ENCODE data around the gene EOLA2.
"Not testable (repeated sequence)": the region's sequence is repeated elsewhere in the genome, so short reads cannot be mapped to it uniquely, and the experiment has no call there.

Gene EOLA2

GRCh38 chrX:149932970-149933369, 5.3 kb downstream of the EOLA2 start:
- not testable (repeated sequence) for DNase-seq (ENCODE audit: low spot score)

DNA sequence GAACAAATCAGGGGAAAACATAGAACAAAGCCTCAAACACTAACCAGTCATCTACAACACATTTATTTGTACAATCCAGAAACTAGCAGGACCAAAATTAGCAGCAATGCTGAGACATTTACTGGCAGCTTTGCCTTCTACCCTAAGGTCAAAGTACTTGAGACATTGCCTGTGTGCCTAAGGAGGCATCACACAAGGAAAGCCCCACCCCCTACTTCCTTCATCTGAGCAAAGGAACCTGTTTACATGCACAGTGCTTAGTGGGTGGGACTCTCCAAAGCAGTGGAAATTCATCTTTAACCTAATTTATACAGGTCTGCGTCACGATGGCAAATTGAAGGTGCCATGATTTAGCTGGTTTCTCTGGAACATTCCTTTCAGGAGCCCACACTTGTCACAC, 6.1 kb downstream of the EOLA2 start:
- DNase-seq (ENCODE audit: low spot score) = not testable (repeated sequence)

- not testable (repeated sequence) for DNase-seq (ENCODE audit: low spot score)
Observed at GRCh38 chrX:149931355-149931754, 6.9 kb downstream of the EOLA2 start.

DNA sequence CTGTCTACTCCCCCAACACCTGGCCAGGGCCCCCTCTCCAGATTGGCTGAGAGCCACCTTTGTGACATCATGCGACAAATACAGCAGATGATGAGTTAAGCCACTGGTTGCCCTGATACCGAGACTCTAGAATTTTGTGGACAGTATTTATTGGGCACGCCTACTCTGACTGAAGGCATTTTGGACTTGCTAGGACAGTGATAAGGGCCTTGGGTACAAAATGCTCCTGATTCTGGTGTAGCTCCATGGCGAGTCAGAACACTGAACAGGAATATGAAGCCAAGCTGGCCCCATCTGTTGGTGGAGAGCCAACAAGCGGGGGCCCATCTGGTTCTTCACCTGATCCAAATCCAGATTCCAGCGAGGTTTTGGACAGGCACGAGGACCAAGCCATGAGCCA, 8.9 kb downstream of the EOLA2 start, which contains the start of gene HSFX4:
HSFX4 (plus strand) TSS at position 174 of the 400 bp plus-strand sequence; CDS start at position 246, 72 bp downstream.
- not testable (repeated sequence) for DNase-seq (ENCODE audit: low spot score)

DNA sequence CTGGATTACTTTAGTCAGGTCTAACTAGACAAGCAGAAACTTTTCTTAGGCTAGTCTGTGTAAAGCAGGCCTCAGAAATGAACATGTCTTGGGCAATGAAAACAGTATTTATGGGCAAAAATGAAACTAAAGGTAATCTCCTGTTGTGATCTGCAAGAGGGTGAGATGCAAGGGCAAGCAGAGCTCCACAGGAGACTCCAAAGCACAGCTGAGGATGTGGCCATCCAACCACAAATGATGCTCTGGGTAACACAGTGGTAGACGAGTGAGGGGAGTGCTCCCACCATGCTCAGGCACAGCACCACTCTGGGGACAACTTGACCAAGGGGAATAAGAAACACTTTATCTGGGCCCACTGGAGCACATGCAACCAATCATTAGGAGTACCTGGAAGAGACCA, 9.7 kb downstream of the EOLA2 start:
- not testable (repeated sequence) for DNase-seq (ENCODE audit: low spot score)

DNA sequence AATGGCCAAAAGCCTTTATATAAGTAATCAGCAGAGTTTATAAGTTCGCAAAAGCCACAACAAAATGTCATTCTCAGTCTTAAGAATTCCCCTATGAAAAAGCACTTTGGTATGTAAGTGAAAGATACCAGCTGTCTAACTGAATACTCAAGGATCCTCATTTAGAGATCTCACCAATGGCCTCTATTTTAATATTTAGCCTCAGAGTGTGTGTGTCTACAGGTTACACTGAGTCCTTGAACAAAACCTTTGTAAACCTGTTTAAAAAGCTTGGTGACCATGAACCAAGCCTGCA, 10.4 kb downstream of the EOLA2 start:
- DNase-seq (ENCODE audit: low spot score) = not testable (repeated sequence)

DNA sequence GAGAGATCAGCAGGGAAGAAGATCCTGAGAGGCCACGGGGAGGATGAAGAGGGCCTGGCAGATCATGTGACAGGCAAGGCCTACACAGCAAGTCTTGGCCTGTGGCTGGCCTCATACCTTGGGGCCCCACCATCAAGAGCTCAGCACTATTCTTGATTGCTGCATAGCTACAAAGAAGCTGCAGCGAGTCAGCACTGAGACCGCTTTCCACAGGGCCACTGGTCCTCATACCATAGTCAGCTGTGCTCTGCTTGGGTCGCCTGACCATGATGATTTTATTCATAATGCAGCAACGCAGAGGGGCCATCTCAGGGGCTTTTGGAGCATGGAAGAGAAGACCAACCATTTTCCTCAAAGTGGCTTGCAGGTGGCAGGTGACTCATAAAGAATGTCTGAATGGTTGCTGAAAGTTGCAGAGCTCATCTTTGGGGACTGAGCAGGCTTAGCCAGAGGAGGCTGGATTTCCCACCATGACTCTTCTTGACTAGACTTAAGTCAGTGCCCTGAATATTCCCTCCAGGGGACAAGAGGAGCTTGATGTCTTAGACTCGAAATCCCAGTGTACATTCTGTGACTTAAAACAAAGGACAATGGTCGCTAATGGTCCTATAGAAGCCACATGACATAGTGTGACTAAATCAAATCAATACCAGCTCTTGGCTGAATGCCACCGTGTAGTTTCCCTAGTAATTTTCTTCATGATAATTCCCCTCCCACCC, 10.9 kb downstream of the EOLA2 start:
- not testable (repeated sequence) for DNase-seq (ENCODE audit: low spot score)

- DNase-seq (ENCODE audit: low spot score) = not testable (repeated sequence)
Observed at GRCh38 chrX:149924434-149924833, 13.9 kb downstream of the EOLA2 start.

GRCh38 chrX:149923836-149924235, 14.5 kb downstream of the EOLA2 start:
- not testable (repeated sequence) for DNase-seq (ENCODE audit: low spot score)

GRCh38 chrX:149916745-149917392, 21.4 kb downstream of the EOLA2 start:
- no peak for DNase-seq (ENCODE audit: low spot score)

- DNase-seq (ENCODE audit: low spot score) = no peak
Observed at GRCh38 chrX:149910178-149910695, 28.1 kb downstream of the EOLA2 start.

GRCh38 chrX:149909324-149910177, 28.7 kb downstream of the EOLA2 start:
- no peak for DNase-seq (ENCODE audit: low spot score)

GRCh38 chrX:149908727-149909126, 29.6 kb downstream of the EOLA2 start:
- DNase-seq (ENCODE audit: low spot score) = no peak

GRCh38 chrX:149908308-149908707, 30.0 kb downstream of the EOLA2 start:
- DNase-seq (ENCODE audit: low spot score) = no peak

DNA sequence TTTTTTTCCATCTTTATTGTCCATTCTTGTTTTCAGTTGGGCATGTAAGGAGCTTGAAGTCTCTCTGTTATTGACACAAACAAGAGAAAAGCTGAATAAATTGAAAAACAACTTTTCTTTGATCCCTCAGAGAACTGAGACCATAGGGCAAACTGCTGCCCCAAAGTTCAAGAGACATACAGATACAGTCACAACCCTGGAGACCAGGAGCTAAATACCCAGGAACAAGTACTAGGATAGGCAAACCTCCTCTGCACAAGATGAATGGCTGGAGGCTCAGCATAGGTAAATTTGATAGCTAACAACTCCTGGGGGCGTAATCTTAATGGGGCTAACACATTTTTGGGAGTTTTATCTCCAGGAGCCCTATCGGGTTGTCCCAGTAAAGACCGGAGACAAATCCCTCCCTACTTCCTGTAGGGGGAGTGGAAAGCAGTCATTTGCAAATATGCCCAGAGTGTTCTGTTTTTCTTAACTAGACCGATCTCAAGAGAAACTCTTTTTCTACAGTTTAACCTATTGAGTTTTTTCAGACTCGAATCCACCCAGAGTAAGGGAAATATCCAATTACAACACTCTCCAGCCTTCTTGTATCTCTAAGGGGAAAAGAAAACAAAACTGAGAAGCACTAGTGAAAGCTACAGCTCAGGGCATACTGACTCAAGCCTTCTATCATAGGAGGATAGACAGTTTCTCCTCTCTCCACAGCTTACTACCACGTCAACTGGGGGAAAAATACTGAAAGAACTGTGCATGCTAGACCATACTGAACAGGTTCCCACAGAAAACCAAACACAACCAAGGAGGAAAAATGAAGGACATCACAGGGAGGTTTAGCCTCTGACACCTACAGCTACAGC, 34.2 kb downstream of the EOLA2 start:
- DNase-seq (ENCODE audit: low spot score) = no peak

- no peak for DNase-seq (ENCODE audit: low spot score)
Observed at GRCh38 chrX:149898554-149898953, 39.7 kb downstream of the EOLA2 start.

GRCh38 chrX:149890828-149891227, 47.5 kb downstream of the EOLA2 start:
- not testable (repeated sequence) for DNase-seq (ENCODE audit: low spot score)
